Measurements from ENCODE around the gene LONRF2.

The LONRF2 gene

GRCh38 chr2:100276716-100277115 is 45.6 kb downstream of the LONRF2 start:
- DNase-seq (ENCODE audit: low read depth), result no peak
- TF ChIP-seq, protein P1, sequence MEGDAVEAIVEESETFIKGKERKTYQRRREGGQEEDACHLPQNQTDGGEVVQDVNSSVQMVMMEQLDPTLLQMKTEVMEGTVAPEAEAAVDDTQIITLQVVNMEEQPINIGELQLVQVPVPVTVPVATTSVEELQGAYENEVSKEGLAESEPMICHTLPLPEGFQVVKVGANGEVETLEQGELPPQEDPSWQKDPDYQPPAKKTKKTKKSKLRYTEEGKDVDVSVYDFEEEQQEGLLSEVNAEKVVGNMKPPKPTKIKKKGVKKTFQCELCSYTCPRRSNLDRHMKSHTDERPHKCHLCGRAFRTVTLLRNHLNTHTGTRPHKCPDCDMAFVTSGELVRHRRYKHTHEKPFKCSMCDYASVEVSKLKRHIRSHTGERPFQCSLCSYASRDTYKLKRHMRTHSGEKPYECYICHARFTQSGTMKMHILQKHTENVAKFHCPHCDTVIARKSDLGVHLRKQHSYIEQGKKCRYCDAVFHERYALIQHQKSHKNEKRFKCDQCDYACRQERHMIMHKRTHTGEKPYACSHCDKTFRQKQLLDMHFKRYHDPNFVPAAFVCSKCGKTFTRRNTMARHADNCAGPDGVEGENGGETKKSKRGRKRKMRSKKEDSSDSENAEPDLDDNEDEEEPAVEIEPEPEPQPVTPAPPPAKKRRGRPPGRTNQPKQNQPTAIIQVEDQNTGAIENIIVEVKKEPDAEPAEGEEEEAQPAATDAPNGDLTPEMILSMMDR (conservative IDR thresholded peaks at IDR 0.05; ENCODE audit: low read depth, low read length), result no peak
- no peak overlapping the region for H3K4me3 ChIP-seq (ENCODE audit: low read length)

DNA sequence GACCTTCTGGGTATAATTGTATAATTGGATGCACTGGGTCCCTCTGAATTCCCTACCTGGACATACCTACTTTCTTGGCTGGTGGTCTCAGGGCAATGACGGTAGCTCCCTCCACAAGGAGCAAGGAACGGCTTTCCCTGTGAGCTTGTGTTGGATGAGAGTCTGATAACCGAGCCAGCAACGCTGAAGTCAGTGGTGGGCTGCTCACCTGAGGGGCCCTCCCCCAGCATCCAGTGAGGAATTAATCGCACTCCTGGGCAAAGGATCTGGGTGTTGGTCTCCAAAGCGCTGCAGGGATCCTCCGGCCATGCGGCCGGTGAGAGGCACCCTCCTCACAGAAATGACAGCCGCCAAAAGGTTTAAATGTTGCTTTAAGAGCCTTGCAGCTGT is 47.1 kb downstream of the LONRF2 start:
- no peak overlapping the region for H3K4me3 ChIP-seq (ENCODE audit: low read length)
- no peak for DNase-seq (ENCODE audit: low read depth)
- TF ChIP-seq, protein P1 (conservative IDR thresholded peaks at IDR 0.05; ENCODE audit: low read depth, low read length), result no peak

DNA sequence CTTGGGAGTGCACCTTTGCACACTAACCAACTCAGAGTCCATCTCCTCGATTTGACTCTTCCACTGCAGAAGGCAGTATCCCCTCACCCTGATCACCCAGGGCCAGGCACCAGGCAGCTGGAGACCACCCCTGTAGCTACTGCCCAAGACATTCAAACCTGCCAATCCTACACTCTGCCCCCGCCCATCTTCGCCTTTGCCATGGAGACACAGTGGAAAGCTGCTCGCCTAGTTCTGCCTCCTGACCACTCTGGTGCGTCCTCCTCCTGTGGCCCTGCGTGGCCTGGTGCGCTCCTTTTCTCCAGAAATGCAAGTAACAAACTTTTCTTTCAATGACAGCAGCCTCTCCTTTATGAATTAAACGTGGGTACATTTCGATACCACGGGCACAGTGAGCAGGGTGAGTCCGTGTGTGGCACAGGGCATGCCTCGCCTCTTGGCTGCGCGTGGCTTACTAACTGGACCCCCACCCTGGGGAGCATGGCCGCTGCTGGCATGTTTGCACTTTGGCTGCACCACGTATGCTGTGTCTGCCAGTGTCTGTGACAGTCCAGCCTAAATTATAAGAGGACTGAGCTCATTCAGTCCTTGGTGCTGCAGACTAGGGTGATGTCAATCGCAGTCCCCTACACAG is 47.6 kb downstream of the LONRF2 start:
- TF ChIP-seq, protein P1 (conservative IDR thresholded peaks at IDR 0.05; ENCODE audit: low read depth, low read length), result no peak
- H3K4me3 ChIP-seq (ENCODE audit: low read length), result no peak overlapping the region
- DNase-seq (ENCODE audit: low read depth), result no peak

DNA sequence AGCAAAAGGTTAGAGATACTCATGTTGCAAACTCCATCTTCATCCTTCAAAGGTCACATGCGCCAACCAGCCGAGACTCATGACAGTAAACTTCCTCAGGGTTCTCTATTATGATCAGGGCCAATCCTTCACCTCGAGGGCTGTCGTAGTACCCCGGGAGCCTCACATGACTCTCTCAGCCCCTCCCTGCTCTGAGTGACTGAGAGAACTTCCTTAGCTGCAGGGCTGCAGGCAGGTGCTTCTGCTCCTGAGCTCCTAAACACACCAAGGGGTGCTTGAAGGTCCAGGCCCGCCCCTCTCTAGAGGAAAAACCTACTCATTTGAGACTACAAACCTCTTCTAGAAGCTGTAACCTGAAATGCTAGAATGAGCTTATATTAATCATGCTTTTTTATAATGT is 48.2 kb downstream of the LONRF2 start:
- DNase-seq (ENCODE audit: low read depth), result no peak
- TF ChIP-seq, protein P1 (conservative IDR thresholded peaks at IDR 0.05; ENCODE audit: low read depth, low read length), result no peak
- no peak overlapping the region for H3K4me3 ChIP-seq (ENCODE audit: low read length)

- H3K4me3 ChIP-seq (ENCODE audit: low read length), result no peak overlapping the region
- TF ChIP-seq, protein P1 (conservative IDR thresholded peaks at IDR 0.05; ENCODE audit: low read depth, low read length), result no peak
- DNase-seq (ENCODE audit: low read depth), result no peak
Observed at GRCh38 chr2:100273387-100273786, 48.9 kb downstream of the LONRF2 start.

- H3K4me3 ChIP-seq (ENCODE audit: low read length), result no peak overlapping the region
- TF ChIP-seq, protein P1 (conservative IDR thresholded peaks at IDR 0.05; ENCODE audit: low read depth, low read length), result no peak
- no peak for DNase-seq (ENCODE audit: low read depth)
Observed at GRCh38 chr2:100272841-100273329, 49.4 kb downstream of the LONRF2 start.

GRCh38 chr2:100271210-100271609 is 51.1 kb downstream of the LONRF2 start:
- TF ChIP-seq, protein P1 (conservative IDR thresholded peaks at IDR 0.05; ENCODE audit: low read depth, low read length), result no peak
- DNase-seq (ENCODE audit: low read depth), result no peak
- no peak overlapping the region for H3K4me3 ChIP-seq (ENCODE audit: low read length)
